ENCODE data around the gene SH3TC1.

The SH3TC1 gene

DNA sequence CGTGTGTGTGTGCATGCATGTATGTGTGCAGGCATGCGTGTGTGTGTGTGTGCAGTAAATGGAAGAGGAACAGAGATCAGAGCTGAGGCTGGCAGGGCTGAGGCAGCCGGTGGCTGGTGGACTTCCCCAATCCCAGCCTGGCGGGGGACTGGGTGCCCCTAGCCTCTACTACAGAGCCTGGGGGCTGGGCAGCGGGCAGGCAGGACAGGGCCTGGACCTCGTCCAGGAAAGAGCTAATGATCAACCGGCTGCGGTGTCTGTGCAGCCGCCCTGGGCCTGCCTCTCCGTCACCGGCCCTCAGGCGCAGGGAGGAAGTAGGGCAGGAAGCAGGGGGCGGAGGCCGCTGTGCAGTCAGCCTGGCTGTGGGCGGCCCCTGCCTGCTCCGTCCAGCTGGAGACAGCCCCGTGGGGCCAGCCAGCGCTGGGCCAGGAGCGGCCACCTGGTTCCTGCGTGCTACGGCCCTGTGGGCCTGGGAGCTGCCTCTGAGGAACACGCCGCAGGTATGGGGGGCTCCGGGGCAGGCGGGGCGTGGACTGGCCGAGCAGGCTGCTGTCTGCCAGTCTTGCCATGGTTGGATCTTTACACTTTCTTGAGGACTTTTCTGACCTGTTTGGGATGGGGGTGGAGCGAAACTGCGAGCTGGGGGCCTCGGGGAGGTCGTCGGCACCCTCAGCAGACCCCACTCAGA is at the start of gene SH3TC1:
Gene SH3TC1, plus strand, starts transcription at position 385 of the 688 bp plus-strand sequence. CDS start 5,905 bp downstream, outside the sequence.
- ChIA-PET POLR2A (ENCODE audit: low non-redundant PET) (no interaction called here), CTCF (interaction anchor here (0.5 to 3.5 kb wide), 2 partner anchors 20 to 22 kb away, joined by 3 to 21 read pairs; no protein-coding TSS in a partner anchor)
- DNase-seq (ENCODE audit: low spot score), result peak; percentile 91
- H3K27ac ChIP-seq, result peak within 1 kb of the TSS; percentile 96
- TF ChIP-seq, protein P1, sequence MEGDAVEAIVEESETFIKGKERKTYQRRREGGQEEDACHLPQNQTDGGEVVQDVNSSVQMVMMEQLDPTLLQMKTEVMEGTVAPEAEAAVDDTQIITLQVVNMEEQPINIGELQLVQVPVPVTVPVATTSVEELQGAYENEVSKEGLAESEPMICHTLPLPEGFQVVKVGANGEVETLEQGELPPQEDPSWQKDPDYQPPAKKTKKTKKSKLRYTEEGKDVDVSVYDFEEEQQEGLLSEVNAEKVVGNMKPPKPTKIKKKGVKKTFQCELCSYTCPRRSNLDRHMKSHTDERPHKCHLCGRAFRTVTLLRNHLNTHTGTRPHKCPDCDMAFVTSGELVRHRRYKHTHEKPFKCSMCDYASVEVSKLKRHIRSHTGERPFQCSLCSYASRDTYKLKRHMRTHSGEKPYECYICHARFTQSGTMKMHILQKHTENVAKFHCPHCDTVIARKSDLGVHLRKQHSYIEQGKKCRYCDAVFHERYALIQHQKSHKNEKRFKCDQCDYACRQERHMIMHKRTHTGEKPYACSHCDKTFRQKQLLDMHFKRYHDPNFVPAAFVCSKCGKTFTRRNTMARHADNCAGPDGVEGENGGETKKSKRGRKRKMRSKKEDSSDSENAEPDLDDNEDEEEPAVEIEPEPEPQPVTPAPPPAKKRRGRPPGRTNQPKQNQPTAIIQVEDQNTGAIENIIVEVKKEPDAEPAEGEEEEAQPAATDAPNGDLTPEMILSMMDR (conservative IDR thresholded peaks at IDR 0.05; ENCODE audit: low read depth), result no peak

DNA sequence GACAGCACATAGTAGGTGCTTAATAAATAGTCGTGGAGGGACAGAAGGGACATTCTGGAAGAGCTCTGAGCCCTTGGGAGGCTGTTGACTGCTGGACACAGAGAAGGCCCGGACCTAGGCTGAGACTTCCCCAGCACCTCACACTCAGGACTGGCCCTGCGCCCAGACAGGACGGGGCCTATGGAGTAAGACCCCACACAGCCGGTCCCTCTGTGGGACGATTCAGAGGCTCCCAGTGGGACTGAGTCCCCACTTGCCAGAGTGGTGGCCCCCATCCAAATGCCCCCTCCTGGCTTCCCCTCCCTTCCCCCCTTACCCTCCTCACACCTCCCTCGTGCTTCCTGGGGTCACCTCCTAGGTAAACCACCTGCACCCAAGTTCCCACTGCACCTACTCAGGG is 49.4 kb upstream of the SH3TC1 start:
- no peak overlapping the region for H3K27ac ChIP-seq
- DNase-seq (ENCODE audit: low spot score), result no peak
- ChIA-PET CTCF (no interaction called here), POLR2A (ENCODE audit: low non-redundant PET) (no interaction called here)
- TF ChIP-seq, protein P1 (conservative IDR thresholded peaks at IDR 0.05; ENCODE audit: low read depth), result no peak

DNA sequence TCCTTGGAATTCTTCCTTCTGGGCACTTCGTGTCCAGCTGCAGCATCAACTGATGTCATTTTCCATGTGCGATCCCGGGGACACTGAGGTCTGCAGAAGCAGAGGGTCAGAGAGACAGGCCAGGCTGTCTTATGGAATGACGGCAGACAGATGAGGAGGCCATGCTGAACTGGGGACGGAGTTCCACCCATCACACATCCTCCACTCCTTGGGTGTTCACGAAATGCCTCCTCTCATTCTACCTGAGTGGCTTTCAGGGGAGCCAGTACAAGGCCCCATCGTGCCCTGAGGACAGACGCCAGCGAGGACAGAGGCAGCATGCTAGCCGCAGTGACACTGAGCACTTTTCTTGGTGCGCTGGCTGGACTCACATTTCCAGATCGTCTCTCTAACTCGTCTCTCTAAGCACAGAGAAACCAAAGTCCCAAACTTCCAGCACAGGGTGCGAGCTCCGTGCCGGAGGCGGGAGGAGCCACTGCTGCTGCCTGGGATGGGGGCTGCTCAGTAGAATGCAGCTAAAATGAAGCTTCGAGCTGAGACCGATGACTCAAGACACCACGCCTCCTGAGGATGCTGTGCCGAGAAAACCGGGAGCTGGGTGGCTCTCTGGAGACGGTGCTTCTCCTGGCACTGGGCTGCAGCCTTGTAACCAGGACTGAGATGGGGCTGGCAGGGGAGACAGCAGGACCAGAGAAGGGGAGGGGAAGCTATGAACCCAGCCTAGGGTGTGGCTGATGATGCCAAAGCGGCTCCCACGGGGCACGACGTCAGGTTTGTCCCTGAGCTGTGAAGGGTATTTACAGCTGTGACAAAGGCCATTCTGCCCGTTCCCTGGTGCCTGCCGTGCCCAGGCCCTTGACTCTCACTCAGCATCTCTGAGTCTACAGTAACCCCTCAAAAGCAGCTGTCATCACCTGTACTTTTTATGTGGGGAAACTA is 48.7 kb upstream of the SH3TC1 start:
- ChIA-PET CTCF (interaction anchor here (0.8 kb wide), 1 partner anchor 26 kb away, joined by 3 read pairs; no protein-coding TSS in a partner anchor), POLR2A (ENCODE audit: low non-redundant PET) (no interaction called here)
- TF ChIP-seq, protein P1 (conservative IDR thresholded peaks at IDR 0.05; ENCODE audit: low read depth), result no peak
- DNase-seq (ENCODE audit: low spot score), result no peak
- no peak overlapping the region for H3K27ac ChIP-seq

DNA sequence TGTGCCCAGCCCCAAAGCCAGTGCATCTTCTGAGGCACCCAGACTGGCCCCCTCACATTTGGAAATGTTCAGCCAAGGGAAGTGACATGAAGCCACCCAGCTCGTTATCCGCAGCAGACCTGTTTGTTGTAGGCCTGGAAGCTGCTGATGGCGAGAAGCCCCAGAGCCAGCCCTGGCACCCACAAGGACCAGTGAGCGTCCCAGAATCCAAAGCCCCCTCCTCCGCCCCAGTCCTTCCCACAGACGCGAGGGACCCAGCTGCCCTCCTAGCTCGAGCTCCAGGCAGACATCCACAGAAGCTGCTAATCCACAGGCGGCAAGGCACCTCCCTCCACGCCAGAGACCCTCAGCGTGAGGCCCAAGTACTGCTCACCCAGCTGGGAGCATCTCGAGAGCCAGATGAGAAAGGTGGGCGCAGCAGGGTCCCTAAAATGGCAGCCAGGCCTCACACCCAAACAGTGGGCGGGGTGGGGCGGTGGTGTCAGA is 47.9 kb upstream of the SH3TC1 start:
- DNase-seq (ENCODE audit: low spot score), result no peak
- TF ChIP-seq, protein P1 (conservative IDR thresholded peaks at IDR 0.05; ENCODE audit: low read depth), result no peak
- CTCF ChIA-PET, result interaction anchor here (0.8 kb wide), 1 partner anchor 25 kb away, joined by 3 read pairs; no protein-coding TSS in a partner anchor
- no peak overlapping the region for H3K27ac ChIP-seq
- POLR2A ChIA-PET (ENCODE audit: low non-redundant PET), result no interaction called here

DNA sequence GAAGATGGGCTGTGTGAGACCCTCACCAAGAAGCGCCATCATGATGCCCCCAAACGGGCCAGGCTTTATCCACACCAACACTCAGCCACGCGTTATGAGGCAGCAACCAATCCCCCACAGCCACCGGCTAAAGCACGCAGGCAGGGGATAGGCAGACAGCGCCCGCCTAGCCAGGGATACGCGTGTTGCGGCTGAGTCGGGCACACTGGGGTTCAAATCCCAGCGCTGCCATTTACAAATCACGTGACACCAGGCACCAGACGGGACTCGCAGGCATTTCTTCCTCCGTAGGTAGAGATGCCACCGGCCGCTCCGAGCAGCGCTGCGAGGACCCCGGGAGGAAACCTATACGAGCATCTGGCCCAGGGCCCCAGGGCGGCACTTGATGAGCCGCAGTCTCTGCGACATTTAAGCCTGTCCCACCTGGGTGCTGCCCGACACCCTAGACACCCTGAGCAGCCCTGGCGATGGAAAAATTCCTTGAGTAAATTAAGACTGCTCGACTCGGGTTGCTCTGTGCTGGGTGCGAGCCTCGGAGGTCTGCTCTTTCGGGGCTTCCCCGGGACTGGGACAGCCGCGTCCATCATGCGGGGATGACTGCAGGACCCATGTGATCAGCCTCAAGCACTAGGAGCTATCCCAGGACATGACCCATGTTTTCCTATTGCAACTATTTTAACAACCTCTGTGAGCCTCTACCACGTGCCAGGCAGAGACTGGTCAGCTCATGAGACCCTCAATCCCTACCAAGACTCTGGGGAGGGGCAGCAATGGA is 46.8 kb upstream of the SH3TC1 start:
- CTCF ChIA-PET, result no interaction called here

More for the DNA sequence above, 46.8 kb upstream of the SH3TC1 start:
- DNase-seq (ENCODE audit: low spot score), result no peak
- H3K27ac ChIP-seq, result no peak overlapping the region
- POLR2A ChIA-PET (ENCODE audit: low non-redundant PET), result no interaction called here
- TF ChIP-seq, protein P1 (conservative IDR thresholded peaks at IDR 0.05; ENCODE audit: low read depth), result no peak
